Activated naive CD4-positive, alpha-beta T cell treated with Interleukin-2 at 50 U/mL for 16 hours (primary cell): ENCODE data around the gene PCDHB9.
"Not testable (repeated sequence)": the region's sequence is repeated elsewhere in the genome, so short reads cannot be mapped to it uniquely, and the experiment has no call there.

Experiments used
- DNase-seq: peaks from one replicate; pipeline ENCODE4 v3.0.0-alpha.2; 2020

PCDHB9 gene

DNA sequence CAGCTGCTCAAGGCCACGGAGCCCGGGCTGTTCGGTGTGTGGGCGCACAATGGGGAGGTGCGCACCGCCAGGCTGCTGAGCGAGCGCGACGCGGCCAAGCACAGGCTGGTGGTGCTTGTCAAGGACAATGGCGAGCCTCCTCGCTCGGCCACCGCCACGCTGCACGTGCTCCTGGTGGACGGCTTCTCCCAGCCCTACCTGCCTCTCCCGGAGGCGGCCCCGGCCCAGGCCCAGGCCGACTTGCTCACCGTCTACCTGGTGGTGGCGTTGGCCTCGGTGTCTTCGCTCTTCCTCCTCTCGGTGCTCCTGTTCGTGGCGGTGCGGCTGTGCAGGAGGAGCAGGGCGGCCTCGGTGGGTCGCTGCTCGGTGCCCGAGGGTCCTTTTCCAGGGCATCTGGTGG is 2.2 kb downstream of the PCDHB9 start:
- DNase-seq: not testable (repeated sequence)

DNA sequence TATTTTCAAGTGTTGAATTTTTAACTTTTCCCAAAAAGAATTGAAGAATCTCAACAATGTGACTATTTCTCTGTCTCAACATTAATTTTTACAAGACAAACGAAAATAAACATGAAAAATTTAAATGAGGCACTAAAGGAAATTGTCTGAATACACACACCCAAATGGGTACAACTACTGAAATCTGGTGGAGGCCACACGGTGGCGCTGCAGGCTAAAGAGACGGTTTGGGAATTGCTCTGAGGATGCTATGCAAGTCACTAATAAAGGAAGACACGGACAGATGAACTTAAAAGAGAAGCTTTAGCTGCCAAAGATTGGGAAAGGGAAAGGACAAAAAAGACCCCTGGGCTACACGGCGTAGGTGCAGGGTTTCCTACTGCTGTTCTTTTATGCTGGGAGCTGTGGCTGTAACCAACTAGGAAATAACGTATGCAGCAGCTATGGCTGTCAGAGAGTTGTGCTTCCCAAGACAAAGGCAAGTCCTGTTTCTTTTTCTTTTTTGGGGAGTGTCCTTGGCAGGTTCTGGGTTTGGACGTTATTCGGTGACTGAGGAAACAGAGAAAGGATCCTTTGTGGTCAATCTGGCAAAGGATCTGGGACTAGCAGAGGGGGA is 5.3 kb downstream of the PCDHB9 start, which contains the start of gene PCDHB10:
Gene PCDHB10, plus strand, starts transcription at position 244 of the 616 bp plus-strand sequence. Its CDS starts 200 bp downstream, at position 444.
- DNase-seq: peak; percentile 33

DNA sequence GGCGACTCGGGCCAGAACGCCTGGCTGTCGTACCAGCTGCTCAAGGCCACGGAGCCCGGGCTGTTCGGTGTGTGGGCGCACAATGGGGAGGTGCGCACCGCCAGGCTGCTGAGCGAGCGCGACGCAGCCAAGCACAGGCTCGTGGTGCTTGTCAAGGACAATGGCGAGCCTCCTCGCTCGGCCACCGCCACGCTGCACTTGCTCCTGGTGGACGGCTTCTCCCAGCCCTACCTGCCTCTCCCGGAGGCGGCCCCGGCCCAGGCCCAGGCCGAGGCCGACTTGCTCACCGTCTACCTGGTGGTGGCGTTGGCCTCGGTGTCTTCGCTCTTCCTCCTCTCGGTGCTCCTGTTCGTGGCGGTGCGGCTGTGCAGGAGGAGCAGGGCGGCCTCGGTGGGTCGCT is 7.4 kb downstream of the PCDHB9 start:
- not testable (repeated sequence) for DNase-seq

DNA sequence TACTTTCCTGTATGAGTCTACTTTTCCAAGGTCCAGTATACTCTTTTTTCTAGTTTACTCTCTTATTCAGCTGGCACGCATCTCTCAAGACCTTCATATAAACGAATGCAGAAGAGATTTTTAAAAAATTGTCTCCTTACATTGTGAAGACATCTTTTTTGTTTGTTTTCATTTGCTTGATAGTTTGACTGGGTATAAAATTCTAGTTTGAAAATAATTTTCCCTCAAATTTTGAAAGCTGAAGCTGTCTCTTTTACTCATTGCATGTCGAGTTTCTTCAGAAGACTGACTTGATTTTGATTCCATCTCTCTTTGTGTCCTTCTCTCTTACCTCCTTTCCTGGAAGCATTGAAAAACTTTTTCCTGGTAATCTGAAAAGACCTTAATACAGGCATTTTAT is 9.4 kb downstream of the PCDHB9 start:
- no peak for DNase-seq

DNA sequence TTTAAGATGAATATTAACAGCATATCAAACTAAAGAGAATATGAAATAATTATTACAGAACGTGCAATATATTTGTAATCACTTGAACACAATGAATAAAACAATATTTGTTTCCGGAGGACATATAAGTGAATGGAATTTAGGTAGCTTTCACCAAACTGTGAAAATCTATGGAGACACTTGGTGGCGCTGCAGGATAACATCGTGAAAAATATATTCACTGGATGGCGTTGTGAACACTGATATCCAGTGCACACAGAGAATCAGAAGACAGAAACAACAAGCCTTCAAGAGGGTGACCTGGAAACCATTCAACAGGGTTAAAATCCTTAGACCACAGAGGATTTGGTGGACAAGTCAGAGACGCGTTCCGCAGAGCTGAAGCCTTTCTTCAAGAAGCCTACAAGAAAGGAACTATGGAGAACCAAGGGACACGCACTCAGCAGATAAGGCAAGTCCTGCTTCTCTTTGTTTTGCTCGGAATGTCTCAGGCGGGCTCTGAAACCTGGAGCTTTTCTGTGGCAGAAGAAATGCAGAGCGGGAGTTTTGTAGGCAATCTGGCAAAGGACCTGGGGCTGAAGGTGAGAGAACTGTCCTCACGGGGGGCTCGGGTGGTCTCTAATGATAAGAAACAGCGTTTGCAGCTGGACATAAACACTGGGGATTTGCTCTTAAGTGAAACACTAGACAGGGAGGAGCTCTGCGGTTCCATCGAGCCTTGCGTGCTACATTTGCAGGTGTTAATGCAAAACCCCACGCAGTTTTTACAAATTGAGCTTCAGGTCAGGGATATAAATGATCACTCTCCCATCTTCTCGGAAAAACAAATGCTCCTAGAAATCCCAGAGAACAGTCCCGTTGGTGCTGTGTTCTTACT is 12.6 kb downstream of the PCDHB9 start, which contains the start of gene PCDHB11:
Gene PCDHB11, plus strand, starts transcription at position 269 of the 877 bp plus-strand sequence. Its CDS starts 148 bp downstream, at position 417.
- no peak for DNase-seq

DNA sequence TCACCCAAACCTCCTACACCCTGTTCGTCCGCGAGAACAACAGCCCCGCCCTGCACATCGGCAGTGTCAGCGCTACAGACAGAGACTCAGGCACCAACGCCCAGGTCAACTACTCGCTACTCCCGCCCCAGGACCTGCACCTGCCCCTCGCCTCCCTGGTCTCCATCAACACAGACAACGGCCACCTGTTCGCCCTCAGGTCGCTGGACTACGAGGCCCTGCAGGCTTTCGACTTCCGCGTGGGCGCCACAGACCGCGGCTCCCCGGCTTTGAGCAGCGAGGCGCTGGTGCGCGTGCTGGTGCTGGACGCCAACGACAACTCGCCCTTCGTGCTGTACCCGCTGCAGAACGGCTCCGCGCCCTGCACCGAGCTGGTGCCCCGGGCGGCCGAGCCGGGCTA is 14.2 kb downstream of the PCDHB9 start:
- DNase-seq: not testable (repeated sequence)

DNA sequence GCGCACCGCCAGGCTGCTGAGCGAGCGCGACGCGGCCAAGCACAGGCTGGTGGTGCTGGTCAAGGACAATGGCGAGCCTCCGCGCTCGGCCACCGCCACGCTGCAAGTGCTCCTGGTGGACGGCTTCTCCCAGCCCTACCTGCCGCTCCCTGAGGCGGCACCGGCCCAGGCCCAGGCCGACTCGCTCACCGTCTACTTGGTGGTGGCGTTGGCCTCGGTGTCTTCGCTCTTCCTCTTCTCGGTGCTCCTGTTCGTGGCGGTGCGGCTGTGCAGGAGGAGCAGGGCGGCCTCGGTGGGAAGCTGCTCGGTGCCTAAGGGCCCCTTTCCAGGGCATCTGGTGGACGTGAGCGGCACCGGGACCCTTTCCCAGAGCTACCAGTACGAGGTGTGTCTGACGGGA is 14.7 kb downstream of the PCDHB9 start:
- DNase-seq: not testable (repeated sequence)

DNA sequence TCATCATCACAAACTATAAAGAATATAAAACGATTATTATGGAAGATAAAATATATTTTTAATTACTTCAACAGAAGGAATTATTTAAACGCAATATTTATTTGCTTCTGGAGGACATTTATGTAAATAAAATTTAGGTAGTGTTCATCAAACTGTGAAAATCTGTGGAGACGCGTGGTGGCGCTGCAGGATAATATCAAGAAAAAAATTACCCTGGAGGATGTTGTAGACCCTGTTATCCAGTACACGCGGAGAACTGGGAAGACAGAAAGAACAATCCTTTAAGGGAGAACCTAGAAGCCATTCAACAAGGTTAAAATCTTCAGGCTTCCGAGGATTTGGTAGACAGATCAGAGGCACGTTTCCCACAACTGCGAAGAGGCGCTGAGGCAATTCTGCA is 21.5 kb downstream of the PCDHB9 start, which contains the start of gene PCDHB12:
Gene PCDHB12, plus strand, starts transcription at position 242 of the 400 bp plus-strand sequence. CDS start 189 bp downstream, outside the sequence.
- no peak for DNase-seq

DNA sequence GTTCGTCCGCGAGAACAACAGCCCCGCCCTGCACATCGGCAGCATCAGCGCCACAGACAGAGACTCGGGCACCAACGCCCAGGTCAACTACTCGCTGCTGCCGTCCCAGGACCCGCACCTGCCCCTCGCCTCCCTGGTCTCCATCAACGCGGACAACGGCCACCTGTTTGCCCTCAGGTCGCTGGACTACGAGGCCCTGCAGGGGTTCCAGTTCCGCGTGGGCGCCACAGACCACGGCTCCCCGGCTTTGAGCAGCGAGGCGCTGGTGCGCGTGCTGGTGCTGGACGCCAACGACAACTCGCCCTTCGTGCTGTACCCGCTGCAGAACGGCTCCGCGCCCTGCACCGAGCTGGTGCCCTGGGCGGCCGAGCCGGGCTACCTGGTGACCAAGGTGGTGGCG is 23.3 kb downstream of the PCDHB9 start:
- not testable (repeated sequence) for DNase-seq

DNA sequence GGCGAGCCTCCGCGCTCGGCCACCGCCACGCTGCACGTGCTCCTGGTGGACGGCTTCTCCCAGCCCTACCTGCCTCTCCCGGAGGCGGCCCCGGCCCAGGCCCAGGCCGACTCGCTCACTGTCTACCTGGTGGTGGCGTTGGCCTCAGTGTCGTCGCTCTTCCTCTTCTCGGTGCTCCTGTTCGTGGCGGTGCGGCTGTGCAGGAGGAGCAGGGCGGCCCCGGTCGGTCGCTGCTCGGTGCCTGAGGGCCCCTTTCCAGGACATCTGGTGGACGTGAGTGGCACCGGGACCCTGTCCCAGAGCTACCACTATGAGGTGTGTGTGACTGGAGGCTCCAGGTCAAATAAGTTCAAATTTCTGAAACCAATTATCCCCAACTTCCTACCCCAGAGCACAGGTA is 23.9 kb downstream of the PCDHB9 start:
- DNase-seq: not testable (repeated sequence)

DNA sequence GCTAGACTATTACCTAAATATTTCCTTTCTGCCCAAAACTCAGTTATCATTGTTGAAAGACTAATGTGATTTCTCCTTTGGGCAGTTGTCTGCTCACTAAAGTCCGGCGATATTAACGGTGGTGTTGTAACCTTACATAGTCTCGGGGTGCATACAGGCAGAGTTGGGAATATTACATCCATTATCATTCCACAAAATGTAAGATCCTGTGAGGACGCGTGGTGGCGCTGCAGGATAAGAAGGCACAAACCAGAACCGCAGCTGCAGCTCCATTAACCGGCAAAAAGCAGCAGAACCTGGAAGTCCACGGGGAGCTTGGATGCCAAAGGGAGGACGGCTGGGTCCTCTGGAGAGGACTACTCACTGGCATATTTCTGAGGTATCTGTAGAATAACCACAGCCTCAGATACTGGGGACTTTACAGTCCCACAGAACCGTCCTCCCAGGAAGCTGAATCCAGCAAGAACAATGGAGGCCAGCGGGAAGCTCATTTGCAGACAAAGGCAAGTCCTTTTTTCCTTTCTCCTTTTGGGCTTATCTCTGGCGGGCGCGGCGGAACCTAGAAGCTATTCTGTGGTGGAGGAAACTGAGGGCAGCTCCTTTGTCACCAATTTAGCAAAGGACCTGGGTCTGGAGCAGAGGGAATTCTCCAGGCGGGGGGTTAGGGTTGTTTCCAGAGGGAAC is 26.8 kb downstream of the PCDHB9 start, which contains the start of gene PCDHB13:
Gene PCDHB13, plus strand, starts transcription at position 264 of the 684 bp plus-strand sequence. Its CDS starts 205 bp downstream, at position 469.
- DNase-seq: peak; percentile 17

DNA sequence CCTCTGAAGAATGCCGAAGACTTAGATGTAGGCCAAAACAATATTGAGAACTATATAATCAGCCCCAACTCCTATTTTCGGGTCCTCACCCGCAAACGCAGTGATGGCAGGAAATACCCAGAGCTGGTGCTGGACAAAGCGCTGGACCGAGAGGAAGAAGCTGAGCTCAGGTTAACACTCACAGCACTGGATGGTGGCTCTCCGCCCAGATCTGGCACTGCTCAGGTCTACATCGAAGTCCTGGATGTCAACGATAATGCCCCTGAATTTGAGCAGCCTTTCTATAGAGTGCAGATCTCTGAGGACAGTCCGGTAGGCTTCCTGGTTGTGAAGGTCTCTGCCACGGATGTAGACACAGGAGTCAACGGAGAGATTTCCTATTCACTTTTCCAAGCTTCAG is 27.6 kb downstream of the PCDHB9 start:
- DNase-seq: not testable (repeated sequence)

DNA sequence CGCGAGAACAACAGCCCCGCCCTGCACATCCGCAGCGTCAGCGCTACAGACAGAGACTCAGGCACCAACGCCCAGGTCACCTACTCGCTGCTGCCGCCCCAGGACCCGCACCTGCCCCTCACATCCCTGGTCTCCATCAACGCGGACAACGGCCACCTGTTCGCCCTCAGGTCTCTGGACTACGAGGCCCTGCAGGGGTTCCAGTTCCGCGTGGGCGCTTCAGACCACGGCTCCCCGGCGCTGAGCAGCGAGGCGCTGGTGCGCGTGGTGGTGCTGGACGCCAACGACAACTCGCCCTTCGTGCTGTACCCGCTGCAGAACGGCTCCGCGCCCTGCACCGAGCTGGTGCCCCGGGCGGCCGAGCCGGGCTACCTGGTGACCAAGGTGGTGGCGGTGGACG is 28.5 kb downstream of the PCDHB9 start:
- DNase-seq: not testable (repeated sequence)

DNA sequence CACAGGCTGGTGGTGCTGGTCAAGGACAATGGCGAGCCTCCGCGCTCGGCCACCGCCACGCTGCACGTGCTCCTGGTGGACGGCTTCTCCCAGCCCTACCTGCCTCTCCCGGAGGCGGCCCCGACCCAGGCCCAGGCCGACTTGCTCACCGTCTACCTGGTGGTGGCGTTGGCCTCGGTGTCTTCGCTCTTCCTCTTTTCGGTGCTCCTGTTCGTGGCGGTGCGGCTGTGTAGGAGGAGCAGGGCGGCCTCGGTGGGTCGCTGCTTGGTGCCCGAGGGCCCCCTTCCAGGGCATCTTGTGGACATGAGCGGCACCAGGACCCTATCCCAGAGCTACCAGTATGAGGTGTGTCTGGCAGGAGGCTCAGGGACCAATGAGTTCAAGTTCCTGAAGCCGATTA is 29.1 kb downstream of the PCDHB9 start:
- DNase-seq: not testable (repeated sequence)

DNA sequence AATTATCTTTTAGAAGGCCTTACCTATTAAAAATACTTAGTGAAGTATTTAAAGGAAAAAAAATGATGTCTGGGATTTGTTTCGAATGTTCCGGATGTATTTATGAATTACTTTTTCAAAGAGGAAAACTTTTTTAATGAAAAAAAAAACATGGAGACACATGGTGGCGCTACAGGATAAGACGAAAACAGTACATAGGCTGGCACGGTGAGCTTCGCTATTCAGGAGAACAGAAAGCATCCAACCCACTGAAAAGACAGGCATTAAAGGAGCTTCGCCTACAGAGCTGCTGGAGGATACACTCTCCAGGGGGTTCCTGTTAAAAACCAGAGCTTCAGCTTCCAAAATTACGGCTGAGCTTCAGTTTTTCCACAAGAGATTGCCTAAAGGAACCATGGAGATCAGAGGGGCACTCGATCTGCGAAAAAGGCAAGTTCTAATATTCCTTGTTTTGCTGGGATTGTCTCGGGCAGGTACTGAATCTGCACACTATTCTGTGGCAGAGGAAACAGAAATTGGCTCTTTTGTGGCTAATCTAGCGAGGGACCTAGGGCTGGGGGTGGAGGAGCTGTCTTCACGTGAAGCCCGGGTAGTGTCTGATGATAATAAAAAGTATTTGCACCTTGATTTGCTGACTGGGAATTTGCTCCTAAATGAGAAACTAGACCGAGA is 36.3 kb downstream of the PCDHB9 start, which contains the start of gene PCDHB14:
Gene PCDHB14, plus strand, starts transcription at position 232 of the 672 bp plus-strand sequence. Its CDS starts 163 bp downstream, at position 395.
- no peak for DNase-seq

DNA sequence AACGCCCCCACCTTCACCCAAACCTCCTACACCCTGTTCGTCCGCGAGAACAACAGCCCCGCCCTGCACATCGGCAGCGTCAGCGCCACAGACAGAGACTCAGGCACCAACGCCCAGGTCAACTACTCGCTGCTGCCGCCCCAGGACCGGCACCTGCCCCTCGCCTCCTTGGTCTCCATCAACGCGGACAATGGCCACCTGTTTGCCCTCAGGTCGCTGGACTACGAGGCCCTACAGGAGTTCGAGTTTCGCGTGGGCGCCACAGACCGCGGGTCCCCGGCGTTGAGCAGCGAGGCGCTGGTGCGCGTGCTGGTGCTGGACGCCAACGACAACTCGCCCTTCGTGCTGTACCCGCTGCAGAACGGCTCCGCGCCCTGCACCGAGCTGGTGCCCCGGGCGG is 37.9 kb downstream of the PCDHB9 start:
- not testable (repeated sequence) for DNase-seq

DNA sequence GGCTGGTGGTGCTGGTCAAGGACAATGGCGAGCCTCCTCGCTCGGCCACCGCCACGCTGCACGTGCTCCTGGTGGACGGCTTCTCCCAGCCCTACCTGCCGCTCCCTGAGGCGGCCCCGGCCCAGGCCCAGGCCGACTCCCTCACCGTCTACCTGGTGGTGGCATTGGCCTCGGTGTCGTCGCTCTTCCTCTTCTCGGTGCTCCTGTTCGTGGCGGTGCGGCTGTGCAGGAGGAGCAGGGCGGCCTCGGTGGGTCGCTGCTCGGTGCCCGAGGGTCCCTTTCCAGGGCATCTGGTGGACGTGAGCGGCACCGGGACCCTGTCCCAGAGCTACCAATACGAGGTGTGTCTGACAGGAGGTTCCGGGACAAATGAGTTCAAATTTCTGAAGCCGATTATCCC is 38.5 kb downstream of the PCDHB9 start:
- DNase-seq: not testable (repeated sequence)

DNA sequence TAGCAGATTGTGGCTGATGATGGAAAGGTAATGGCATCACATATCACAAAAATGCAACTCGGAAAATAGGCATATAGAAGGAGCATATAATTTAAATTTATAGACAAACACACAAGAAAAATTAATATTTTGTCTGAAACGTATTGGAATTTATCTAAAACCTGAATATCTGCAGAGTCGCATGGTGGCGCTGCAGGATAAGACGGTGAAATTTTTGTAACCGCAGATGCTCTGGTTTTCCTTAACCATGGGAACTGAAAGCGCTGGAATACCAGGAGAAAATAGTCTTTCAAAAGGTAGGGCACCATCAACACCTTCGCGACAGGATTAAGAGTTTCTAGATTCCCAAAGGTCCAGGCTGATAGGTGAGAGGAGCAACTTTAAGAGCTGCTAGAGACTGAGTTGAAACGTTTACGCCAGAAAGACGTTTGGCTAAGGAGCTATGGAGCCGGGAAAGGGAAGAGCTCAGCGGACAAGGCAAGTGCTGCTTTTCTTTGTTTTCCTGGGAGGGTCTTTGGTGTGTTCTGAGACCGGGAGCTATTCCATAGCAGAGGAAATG is 47.2 kb downstream of the PCDHB9 start:
- DNase-seq: no peak

DNA sequence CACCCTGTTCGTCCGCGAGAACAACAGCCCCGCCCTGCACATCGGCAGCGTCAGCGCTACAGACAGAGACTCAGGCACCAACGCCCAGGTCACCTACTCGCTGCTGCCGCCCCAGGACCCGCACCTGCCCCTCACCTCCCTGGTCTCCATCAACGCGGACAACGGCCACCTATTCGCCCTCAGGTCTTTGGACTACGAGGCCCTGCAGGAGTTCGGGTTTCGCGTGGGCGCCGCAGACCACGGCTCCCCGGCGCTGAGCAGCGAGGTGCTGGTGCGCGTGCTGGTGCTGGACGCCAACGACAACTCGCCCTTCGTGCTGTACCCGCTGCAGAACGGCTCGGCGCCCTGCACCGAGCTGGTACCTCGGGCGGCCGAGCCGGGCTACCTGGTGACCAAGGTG is 49.0 kb downstream of the PCDHB9 start:
- DNase-seq: not testable (repeated sequence)

DNA sequence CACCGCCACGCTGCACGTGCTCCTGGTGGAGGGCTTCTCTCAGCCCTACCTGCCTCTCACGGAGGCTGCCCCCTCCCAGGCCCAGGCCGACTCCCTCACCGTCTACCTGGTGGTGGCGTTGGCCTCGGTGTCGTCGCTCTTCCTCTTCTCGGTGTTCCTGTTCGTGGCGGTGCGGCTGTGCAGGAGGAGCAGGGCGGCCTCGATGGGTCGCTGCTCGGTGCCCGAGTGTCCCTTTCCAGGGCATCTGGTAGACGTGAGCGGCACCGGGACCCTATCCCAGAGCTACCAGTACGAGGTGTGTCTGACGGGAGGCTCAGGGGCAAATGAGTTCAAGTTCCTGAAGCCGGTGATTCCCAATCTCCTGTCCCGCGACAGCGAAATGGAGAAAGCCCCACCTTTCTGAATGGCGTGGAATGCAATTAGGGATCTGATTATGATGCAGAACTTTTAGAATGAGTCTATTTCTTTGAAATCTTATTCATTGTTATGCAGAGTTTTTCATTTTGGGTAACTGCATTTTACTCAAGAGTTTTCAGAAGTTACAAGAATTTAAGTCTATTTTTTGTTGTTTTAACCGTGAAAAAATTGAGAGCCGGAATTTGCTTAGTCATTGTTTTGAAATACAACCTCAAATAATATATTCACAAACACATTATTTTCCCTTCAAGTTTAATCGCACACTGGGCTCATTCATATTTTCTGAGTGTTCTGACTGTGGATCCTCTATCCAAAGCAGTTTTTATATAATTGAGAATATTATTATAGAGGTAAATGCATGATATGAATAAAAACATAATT is 49.8 kb downstream of the PCDHB9 start:
- DNase-seq: no peak
